Amniotic stem cell (primary cell): ENCODE results near the gene POLD1.

Experiments used
- DNase-seq: peaks from one replicate; lab custom pipeline; 2025; lab: John Stamatoyannopoulos, UW

The POLD1 gene

DNA sequence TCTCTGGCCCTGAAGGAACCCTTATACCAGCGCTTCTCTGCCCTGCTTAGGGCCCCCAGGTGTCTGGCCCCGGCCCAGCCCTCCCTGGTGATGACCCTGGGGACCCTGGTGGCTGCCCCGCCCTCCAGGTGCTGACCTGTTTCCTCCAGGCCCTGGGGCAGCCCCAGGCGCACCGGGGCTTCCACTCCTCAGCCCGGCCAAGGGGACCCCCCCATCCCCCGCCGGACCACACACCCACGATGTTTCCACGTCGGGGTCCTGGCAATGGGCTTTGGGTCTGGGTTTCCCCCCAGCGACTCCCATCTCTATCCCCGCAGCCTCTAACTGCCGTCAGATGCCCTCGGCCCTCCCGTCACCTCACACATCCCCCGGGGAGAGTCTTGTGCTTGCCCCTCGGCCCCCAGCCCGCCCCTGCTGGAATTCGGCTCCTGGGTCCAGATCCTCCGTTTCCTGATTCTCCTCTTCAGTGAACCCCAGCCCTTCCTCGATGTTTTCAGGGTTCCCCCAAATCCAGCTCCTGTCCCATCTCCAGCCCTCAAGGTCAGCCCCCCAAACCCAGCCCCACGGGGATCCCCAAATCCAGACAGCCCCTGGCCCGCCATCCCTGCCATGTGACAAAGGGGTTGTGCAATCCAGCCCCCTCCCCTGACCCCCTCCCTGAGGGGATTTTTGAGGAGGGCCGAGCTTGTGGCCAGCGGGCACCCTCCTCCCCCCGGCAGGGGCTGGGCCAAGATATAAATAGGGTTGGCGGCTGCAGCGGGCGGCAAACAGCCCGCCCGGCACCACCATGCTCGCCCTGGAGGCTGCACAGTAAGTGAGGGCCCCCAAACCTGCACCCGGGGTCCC lies 34.3 kb downstream of the POLD1 start, which contains the start of gene SPIB:
TSS of gene SPIB (plus strand) at position 763 of the 846 bp plus-strand sequence. CDS start at position 788, 25 bp downstream.
- DNase-seq: no peak

- DNase-seq: no peak
These were observed 35.0 kb downstream of the POLD1 start for GRCh38 chr19:50419022-50419579.

- no peak for DNase-seq
These were observed 35.5 kb downstream of the POLD1 start for GRCh38 chr19:50419580-50420035.

DNA sequence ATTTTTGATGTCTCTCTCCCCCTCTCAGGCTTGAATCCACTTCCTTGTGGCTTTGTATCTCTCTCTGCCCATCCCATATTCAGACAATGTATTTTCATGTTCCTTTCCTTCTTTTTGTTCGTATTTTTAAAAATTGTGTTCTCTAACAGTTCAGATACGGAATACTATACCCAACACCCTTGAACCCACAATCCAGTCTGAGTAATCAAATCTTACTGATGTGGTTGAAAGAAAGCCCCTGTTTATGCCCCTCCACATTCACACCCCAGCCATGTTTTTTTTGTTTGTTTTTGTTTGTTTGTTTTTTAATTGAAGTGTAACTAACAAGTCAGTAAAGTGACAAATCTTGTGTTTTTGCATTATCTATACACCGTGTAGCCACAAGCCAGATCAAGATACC lies 36.0 kb downstream of the POLD1 start:
- no peak for DNase-seq

DNA sequence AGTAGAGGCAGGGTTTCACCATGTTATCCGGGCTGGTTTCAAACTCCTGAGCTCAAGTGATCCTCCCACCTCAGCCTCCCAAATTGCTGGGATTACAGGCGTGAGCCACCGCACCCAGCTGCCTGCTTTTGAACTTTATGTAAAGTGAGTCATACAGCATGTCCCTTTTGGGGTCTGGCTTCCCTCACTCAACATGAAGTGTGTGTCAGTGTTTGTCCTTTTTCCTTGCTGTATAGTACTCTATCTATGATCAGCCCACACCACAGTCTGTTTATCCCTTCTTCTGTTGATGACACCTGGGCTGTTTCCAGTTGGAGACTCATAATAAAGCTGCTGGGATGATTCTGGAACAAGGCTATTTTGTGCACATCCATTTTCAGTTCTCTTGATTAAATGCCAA lies 36.7 kb downstream of the POLD1 start:
- no peak for DNase-seq

GRCh38 chr19:50422397-50423278 lies 38.5 kb downstream of the POLD1 start:
- DNase-seq: no peak

GRCh38 chr19:50423279-50424113 lies 39.3 kb downstream of the POLD1 start:
- no peak for DNase-seq

GRCh38 chr19:50425581-50425980 lies 41.4 kb downstream of the POLD1 start:
- DNase-seq: no peak

DNA sequence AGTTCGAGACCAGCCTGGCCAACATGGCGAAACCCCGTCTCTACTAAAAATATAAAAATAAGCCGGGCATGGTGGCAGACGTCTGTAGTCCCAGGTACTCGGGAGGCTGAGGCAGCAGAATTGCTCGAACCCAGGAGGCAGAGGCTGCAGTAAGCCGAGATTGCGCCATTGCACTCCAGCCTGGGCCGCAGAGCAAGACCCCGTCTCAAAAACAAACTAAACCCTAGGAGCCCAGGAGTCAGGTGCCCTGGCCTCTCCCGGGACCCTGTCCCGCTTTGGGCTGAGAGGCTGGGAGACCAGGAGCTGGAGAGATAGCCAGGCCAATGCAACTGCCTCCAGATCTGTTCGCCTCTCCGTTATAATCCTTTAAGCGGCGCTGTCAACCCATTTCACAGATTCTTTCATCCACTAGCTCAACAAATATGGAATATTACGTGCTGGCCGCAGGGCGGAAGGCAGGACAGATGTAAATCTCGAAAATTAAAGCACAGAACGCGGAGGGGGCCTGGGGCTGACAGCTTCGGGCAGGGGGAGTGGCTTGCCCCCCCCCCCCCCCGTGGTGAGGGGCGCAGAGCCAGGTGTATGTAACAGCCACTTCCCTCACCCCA lies 43.3 kb downstream of the POLD1 start:
- no peak for DNase-seq

DNA sequence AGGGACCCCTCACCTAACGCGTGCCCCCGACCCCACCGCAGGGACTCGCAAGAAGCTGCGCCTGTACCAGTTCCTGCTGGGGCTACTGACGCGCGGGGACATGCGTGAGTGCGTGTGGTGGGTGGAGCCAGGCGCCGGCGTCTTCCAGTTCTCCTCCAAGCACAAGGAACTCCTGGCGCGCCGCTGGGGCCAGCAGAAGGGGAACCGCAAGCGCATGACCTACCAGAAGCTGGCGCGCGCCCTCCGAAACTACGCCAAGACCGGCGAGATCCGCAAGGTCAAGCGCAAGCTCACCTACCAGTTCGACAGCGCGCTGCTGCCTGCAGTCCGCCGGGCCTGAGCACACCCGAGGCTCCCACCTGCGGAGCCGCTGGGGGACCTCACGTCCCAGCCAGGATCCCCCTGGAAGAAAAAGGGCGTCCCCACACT lies 43.9 kb downstream of the POLD1 start:
- DNase-seq: no peak

DNA sequence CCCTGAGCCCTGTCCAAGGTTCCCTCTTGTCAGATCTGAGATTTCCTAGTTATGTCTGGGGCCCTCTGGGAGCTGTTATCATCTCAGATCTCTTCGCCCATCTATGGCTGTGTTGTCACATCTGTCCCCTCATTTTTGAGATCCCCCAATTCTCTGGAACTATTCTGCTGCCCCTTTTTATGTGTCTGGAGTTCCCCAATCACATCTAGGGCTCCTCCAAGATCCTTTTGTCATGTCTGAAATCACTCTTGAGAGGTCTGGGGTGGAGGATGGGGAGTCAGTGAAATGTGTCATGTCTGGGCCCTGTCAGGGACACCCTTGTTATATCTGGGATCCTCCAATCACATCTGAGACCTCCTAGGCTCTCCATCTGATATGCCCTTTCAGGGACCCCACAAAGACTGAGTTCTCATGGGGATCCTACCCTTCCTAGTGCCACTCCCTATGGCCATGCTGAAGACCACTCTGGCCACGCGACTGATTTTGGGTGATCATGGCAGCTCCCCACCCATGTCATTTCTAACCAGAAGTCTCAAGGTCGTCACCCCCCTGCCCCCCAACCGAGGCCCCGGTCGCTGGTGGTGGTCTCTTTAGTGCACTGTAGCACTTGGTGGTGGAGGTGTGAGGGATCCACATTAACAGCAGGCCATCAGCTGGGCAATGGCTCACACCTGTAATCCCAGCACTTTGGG lies 44.8 kb downstream of the POLD1 start:
- DNase-seq: no peak

GRCh38 chr19:50430888-50431342 lies 46.8 kb downstream of the POLD1 start:
- no peak for DNase-seq

DNA sequence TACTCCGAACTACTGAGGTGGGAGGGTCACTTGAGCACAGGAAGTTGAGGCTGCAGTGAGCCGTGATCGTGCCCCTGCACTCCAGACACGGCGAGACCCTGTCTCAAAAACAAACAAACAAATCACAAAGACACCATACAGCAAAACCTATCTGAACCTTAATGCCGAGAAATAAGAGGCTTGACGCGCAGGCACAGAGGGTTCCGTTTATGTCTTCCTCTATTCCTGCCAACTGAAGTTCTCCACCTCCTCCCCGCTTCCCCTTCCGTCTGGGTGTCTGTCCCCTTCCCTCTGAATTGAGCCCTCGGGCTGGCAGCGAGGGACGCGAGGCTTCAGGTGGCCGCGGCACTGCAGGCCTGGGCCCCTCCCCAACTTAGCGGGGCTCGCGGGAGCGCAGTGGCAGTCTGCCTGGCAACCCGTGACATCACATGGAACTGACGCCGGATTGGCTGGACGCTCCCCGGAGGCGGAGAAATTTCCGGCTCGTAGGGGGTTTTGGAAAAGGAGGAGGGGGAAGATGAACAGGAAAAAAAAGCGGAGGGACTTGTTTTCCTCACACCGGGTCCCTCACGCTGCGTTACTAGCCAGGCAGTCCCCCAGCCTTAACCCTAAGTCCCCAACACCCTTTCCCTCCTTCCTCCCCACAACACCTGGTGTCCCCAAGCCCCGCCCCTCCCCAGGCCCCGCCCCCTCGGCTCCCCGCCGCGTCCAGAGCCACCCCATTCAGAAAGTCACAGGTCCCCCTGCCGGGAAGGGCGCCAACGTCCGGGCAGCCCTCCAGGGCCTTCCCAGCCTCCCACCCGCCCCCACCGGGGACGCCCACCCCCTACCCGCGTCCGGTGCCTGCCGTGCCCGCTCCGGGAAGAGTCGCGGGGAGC lies 47.4 kb downstream of the POLD1 start:
- peak; percentile 10 for DNase-seq

DNA sequence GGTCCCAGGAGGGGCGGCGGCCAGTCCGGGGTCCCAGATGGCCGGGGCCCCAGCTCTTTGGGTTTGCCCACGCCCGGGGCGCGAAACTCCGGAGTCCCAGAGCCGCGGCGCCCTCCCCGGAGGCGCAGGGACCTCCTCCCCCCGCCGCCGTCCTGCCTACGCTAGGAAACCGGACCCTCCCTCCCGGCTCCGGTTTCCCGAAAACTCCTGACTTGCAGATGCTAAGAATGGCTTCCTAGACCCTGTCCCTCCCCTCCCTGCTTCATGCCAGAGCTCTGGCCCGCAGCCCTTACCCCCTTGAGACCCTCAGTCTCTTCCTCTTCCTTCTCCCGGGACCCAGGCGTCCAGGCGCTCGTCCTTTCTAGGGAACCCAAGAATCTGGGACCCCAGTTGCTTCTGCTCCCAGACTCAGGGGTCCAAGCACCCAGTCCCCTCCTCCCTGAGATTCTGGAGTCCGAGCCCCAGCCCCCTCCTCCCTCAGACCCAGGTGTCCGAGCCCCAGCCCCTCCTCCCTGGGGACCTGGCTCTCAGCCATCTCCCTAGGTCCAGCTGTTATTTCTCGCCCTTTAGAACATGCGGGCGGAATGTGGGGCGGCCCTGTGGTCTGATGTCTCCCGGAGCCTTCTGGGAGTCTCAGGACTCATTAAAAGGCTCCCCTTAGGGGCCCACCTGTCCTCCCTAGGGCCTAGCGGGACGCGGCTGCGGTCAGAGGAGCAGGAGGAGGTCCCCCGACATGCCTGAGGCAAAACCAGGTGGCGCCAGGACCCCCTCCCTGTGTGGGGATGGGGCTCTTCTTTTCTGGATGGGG lies 48.3 kb downstream of the POLD1 start, which contains the start of gene MYBPC2:
TSS of gene MYBPC2 (plus strand) at position 672 of the 808 bp plus-strand sequence. CDS start at position 734, 62 bp downstream.
- no peak for DNase-seq

DNA sequence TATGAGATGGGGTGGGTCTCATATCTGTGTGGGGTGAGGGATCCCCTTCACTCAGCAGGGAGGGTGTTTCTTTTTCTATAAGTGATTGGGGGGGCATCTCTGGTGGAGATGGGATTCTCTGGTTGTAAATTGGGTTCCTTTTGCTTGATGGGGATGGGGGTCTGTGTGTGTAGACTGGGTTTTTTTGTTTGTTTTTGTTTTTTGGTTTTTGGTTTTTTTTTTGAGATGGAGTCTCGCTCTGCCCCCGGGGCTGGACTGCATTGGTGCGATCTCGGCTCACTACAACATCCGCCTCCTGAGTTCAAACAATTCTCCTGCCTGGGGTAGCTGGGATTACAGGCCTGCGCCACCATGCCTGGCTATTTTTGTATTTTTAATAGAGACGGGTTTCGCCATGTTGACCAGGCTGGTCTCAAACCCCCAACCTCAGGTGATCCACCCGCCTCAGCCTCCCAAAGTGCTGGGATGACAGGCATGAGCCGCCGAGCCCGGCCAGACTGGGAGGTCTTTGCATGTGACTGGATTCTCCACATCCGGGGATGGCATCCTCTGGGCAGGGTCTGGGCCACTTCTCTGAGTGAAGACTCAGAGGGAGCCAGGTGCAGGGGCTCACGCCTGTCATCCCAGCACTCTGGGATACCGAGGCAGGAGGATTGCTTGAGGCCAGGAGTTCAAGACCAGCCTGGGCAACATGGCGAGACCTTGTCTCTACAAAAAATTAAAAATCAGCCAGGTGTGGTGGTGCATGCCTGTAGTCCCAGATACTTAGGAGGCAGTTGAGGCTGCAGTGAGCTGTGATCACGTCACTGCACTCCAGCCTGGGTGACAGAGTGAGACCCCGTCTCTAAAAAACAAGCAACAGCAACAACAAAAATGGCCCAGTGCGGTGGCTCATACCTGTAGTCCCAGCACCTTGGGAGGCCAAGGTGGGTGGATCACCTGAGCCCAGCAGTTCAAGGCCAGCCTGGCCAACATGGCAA lies 49.3 kb downstream of the POLD1 start:
- DNase-seq: no peak

- no peak for DNase-seq
These were observed 50.4 kb downstream of the POLD1 start for GRCh38 chr19:50434525-50434924.

DNA sequence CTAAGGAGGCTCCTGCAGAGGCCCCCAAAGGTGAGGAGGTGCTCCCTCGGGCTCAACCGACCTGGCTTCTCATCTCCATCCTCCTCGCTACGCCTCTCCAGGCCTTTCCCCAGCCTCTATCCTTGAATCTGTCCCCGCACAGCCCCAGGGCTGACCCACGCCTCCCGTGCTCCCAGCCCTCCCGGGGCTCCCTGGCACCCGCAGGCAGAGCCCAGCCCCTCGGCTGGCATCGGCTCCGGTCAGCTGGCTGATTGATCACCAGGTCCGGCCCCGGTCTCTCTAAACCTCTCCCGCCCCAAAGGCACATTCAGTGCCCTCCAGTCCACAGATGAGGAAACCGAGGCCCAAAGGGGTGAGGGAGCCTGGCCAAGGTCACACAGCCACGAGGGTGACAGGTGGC lies 51.1 kb downstream of the POLD1 start:
- no peak for DNase-seq
